DND-41 (cell line): ENCODE measurements around the gene REEP6.

Experiments
- CTCF ChIP-seq: IDR thresholded peaks from 2 replicates; pipeline ENCODE4 v1.5.1; 2012; ENCODE audit warnings: borderline replicate concordance, low read length, moderate library complexity, mild to moderate bottlenecking; ENCODE audit not compliant: poor library complexity, severe bottlenecking; ENCODE audit errors: extremely low read depth
- EZH2 ChIP-seq: IDR thresholded peaks from 3 replicates; pipeline ENCODE4 v1.6.1; 2012; ENCODE audit warnings: borderline replicate concordance, low read depth, mild to moderate bottlenecking, moderate library complexity, low read length, inconsistent platforms; ENCODE audit not compliant: severe bottlenecking

GRCh38 chr19:1534972-1535371 lies 44.0 kb downstream of the REEP6 start:
- TF ChIP-seq EZH2 (no peak), CTCF (no peak)
